DOHH2 (cell line): ENCODE data around the gene KSR1.

Source experiments
- CTCF ChIP-seq: fragments of 200-600 bp; sonication (generic); IDR thresholded peaks from one replicate; pipeline ENCODE4 v1.5.1; 2014; ENCODE audit warnings: antibody characterized with exemption, mild to moderate bottlenecking, low read depth, low read length; ENCODE audit not compliant: poor library complexity, severe bottlenecking
- EZH2phosphoT487 ChIP-seq: fragments of 200-600 bp; sonication (generic); IDR thresholded peaks from 2 replicates; pipeline ENCODE4 v1.6.1; 2017; ENCODE audit warnings: borderline replicate concordance, mild to moderate bottlenecking, antibody characterized with exemption, low read length, moderate library complexity, mixed read lengths

GRCh38 chr17:27471321-27472269 is 15.3 kb downstream of the KSR1 start:
- no peak for TF ChIP-seq EZH2phosphoT487
- TF ChIP-seq CTCF = no peak
